Panc1 (cell line): Measurements from ENCODE around the gene FGF14. TPM values are rescaled to one million over a fixed set of nuclear protein-coding genes. Genes with fewer than 3 reads are reported as not detected.

ENCODE experiments used
- ATAC-seq: fragments of 200-7000 bp; cut with Tn5 transposase; 2 replicates; pipeline ENCODE4 v1.9.1; 2020; ENCODE audit warnings: mild to moderate bottlenecking, moderate library complexity
- BruUV-seq: library from RNA; stranded (reverse); fragments of 400-500 nt; replicated peaks from 2 replicates; lab custom pipeline; 2021; lab: Mats Ljungman, UMichigan
- CTCF ChIA-PET: fragments of 300-600 bp; sonication (Branson Sonifier 250); formaldehyde crosslinking; loops from one replicate; lab custom pipeline; 2022; ENCODE audit warnings: antibody characterized with exemption; lab: Charles Lee
- POLR2A ChIA-PET: fragments of 300-600 bp; sonication (Branson Sonifier 250); formaldehyde crosslinking; loops from one replicate; lab custom pipeline; 2022; ENCODE audit warnings: antibody characterized with exemption; lab: Charles Lee
- DNase-seq: peaks from one replicate; pipeline ENCODE4 v3.0.0-alpha.2; 2010; ENCODE audit warnings: low read depth, low spot score
- H3K27ac ChIP-seq: 2 replicates; pipeline ENCODE4 v1.5.1; 2011; ENCODE audit warnings: mild to moderate bottlenecking, low read length, inconsistent platforms
- H3K27me3 ChIP-seq: fragments of 200-500 bp; sonication (Bioruptor generic); 2 replicates; pipeline ENCODE4 v1.6.0; 2014; ENCODE audit warnings: low read length, inconsistent platforms; ENCODE audit not compliant: control insufficient read depth, insufficient read depth
- H3K36me3 ChIP-seq: fragments of 200-500 bp; sonication (Bioruptor generic); 2 replicates; pipeline ENCODE4 v1.5.1; 2014; ENCODE audit warnings: inconsistent platforms, mild to moderate bottlenecking, low read length, moderate library complexity; ENCODE audit not compliant: control insufficient read depth, insufficient read depth
- H3K4me1 ChIP-seq: 2 replicates; pipeline ENCODE4 v1.5.1; 2011; ENCODE audit warnings: inconsistent platforms, mild to moderate bottlenecking, low read length, moderate library complexity; ENCODE audit not compliant: control insufficient read depth, insufficient read depth
- H3K4me3 ChIP-seq, 2 experiments: 2 replicates each; pipeline ENCODE4 v1.5.1; 2011 to 2012; ENCODE audit warnings: low read depth in 2 of 2, low read length in 2 of 2, mild to moderate bottlenecking in 2 of 2, inconsistent platforms in 1 of 2, moderate library complexity in 1 of 2
- H3K9me3 ChIP-seq: fragments of 200-500 bp; sonication (Bioruptor generic); 2 replicates; pipeline ENCODE4 v1.5.1; 2014; ENCODE audit warnings: low read depth, mild to moderate bottlenecking, inconsistent platforms, low read length, moderate library complexity; ENCODE audit not compliant: control insufficient read depth, insufficient read depth
- CTCF ChIP-seq: fragments of 450-650 bp; IDR thresholded peaks from 2 replicates; pipeline ENCODE4 v1.5.1; 2017; ENCODE audit warnings: mild to moderate bottlenecking
- POLR2AphosphoS5 ChIP-seq: IDR thresholded peaks from 2 replicates; pipeline ENCODE4 v1.6.1; 2012; ENCODE audit warnings: mild to moderate bottlenecking, low read depth, low read length, moderate library complexity
- REST ChIP-seq, 2 experiments: IDR thresholded peaks; 2 replicates each; pipeline ENCODE4 v1.6.1; 2011 to 2012; ENCODE audit warnings: low read depth in 2 of 2, control low read depth in 1 of 2, low read length in 1 of 2, mild to moderate bottlenecking in 1 of 2, moderate library complexity in 1 of 2; ENCODE audit not compliant: insufficient read depth in 1 of 2
- SIN3A ChIP-seq: IDR thresholded peaks from 2 replicates; pipeline ENCODE4 v1.6.1; 2012; ENCODE audit warnings: low read depth, mild to moderate bottlenecking, low read length, moderate library complexity, borderline replicate concordance; ENCODE audit not compliant: insufficient read depth
- TCF7L2 ChIP-seq: IDR thresholded peaks from 2 replicates; pipeline ENCODE4 v1.6.1; 2011; ENCODE audit warnings: mild to moderate bottlenecking, low read depth, low read length, inconsistent platforms
- in situ Hi-C: cut with HindIII; loops from 2 replicates; pipeline ENCODE4 v1.10.0; 2016; ENCODE audit warnings: low sequenced_read_pairs, low pct_unique_long_range_greater_than_20kb
- intact Hi-C: fragments of 100-400 bp; cut with micrococcal nuclease; formaldehyde crosslinking; loops from one replicate; pipeline ENCODE4 v1.10.0; 2022; ENCODE audit not compliant: unreplicated experiment
- total RNA-seq: library from RNA; stranded (reverse); gene quantifications from one replicate; pipeline ENCODE4 v1.2.1, GENCODE V29; 2021; ENCODE audit not compliant: unreplicated experiment

Gene FGF14
- total RNA-seq, 1 experiment from 2014 or later = 0.03 TPM

DNA sequence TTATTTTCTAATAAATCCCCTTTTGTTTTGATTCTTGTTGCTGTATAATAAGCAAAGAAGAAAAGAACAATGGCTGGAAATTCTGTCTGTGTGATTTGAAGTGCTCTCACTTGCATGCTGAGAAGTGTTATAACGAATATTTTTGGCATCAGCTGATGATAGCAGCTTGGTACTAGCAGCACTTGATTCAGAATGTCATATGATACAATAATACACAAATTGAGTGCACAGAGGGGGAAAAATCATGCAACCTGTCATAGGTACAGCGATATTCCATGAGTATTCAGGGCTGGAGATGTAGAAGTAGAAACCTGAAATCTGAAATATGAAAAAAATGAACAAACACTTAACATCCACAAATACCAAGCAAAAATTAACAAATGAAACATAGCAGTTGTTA, 108.1 kb downstream of the FGF14 start:
- no peaks in the 10 kb centered on the region for H3K4me1 ChIP-seq
- H3K27ac ChIP-seq = no peak overlapping the region
- TF ChIP-seq CTCF (no peak), REST (IDR thresholded peaks at IDR 0.05; ENCODE audit: insufficient read depth in 1 of 2, low read depth in 2 of 2, low read length in 1 of 2) (no peak), TCF7L2 (no peak), SIN3A (no peak)
- no peaks in the 10 kb centered on the region for H3K27me3 ChIP-seq
- H3K4me3 ChIP-seq = no peak overlapping the region
- intact Hi-C loops (no loop called here), in situ Hi-C loops (no loop called here)
- CTCF ChIA-PET = no interaction called here
- H3K9me3 ChIP-seq = no peaks in the 10 kb centered on the region
- no peaks in the 10 kb centered on the region for H3K36me3 ChIP-seq
- ATAC-seq (no peak), DNase-seq (no peak)
- POLR2A ChIA-PET = no interaction called here
- BruUV-seq = no TSS peak

GRCh38 chr13:102291587-102292218, 110.1 kb downstream of the FGF14 start:
- Histone ChIP-seq H3K9me3 (no peaks in the 10 kb centered on the region), H3K27me3 (no peaks in the 10 kb centered on the region), H3K4me1 (no peaks in the 10 kb centered on the region), H3K4me3 (no peak overlapping the region), H3K27ac (no peak overlapping the region), H3K36me3 (no peaks in the 10 kb centered on the region)
- in situ Hi-C loops = no loop called here
- no TSS peak for BruUV-seq
- no peak for ATAC-seq
- CTCF ChIA-PET = no interaction called here
- no peak for DNase-seq
- intact Hi-C loops = no loop called here
- TF ChIP-seq SIN3A (no peak), CTCF (no peak), TCF7L2 (no peak), POLR2AphosphoS5 (no peak), REST (IDR thresholded peaks at IDR 0.05; ENCODE audit: insufficient read depth in 1 of 2, low read depth in 2 of 2, low read length in 1 of 2) (no peak)
- POLR2A ChIA-PET = no interaction called here
